GM23248 (cell line): ENCODE measurements around the gene SHMT1. TPM values are rescaled to one million over a fixed set of nuclear protein-coding genes. Genes with fewer than 3 reads are reported as not detected.
"Not testable (repeated sequence)": the region's sequence is repeated elsewhere in the genome, so short reads cannot be mapped to it uniquely, and the experiment has no call there.

Experiments
- DNase-seq: peaks from one replicate; pipeline ENCODE4 v3.0.0-alpha.2; 2015
- H2AFZ ChIP-seq: fragments of 200-600 bp; sonication (generic); 2 replicates; pipeline ENCODE4 v1.6.1; 2016; ENCODE audit warnings: antibody characterized with exemption
- H3F3A ChIP-seq: fragments of 200-600 bp; sonication (generic); 2 replicates; pipeline ENCODE4 v1.6.1; 2016; ENCODE audit warnings: mild to moderate bottlenecking, antibody characterized with exemption, mixed run types; ENCODE audit not compliant: insufficient read depth
- H3K27ac ChIP-seq: fragments of 200-600 bp; sonication (generic); 2 replicates; pipeline ENCODE4 v1.5.1; 2016; ENCODE audit warnings: mild to moderate bottlenecking
- H3K27me3 ChIP-seq: fragments of 200-600 bp; sonication (generic); replicated peaks from 2 replicates; pipeline ENCODE4 v1.6.1; 2016; ENCODE audit warnings: mild to moderate bottlenecking; ENCODE audit not compliant: insufficient read depth
- H3K36me3 ChIP-seq: fragments of 200-600 bp; sonication (generic); 2 replicates; pipeline ENCODE4 v1.6.1; 2016; ENCODE audit warnings: low read depth, mild to moderate bottlenecking
- H3K4me1 ChIP-seq: fragments of 200-600 bp; sonication (generic); 2 replicates; pipeline ENCODE4 v1.6.1; 2016; ENCODE audit warnings: mild to moderate bottlenecking; ENCODE audit not compliant: insufficient read depth
- H3K4me2 ChIP-seq: fragments of 200-600 bp; sonication (generic); one replicate; pipeline ENCODE4 v1.6.1; 2016; ENCODE audit warnings: mild to moderate bottlenecking; ENCODE audit not compliant: unreplicated experiment
- H3K4me3 ChIP-seq: fragments of 200-600 bp; sonication (generic); 2 replicates; pipeline ENCODE4 v1.5.1; 2016; ENCODE audit warnings: mild to moderate bottlenecking
- H3K79me2 ChIP-seq: fragments of 200-600 bp; sonication (generic); 2 replicates; pipeline ENCODE4 v1.6.1; 2016; ENCODE audit warnings: mild to moderate bottlenecking; ENCODE audit not compliant: insufficient read depth
- H3K9ac ChIP-seq: fragments of 200-600 bp; sonication (generic); 2 replicates; pipeline ENCODE4 v1.6.1; 2016; ENCODE audit warnings: mild to moderate bottlenecking
- H3K9me2 ChIP-seq: fragments of 200-600 bp; sonication (generic); 2 replicates; pipeline ENCODE4 v1.6.1; 2016; ENCODE audit warnings: mixed run types, mild to moderate bottlenecking, moderate library complexity; ENCODE audit not compliant: insufficient read depth
- H3K9me3 ChIP-seq: fragments of 200-600 bp; sonication (generic); one replicate; pipeline ENCODE4 v1.6.1; 2017; ENCODE audit warnings: low read depth
- H4K20me1 ChIP-seq: fragments of 200-600 bp; sonication (generic); 2 replicates; pipeline ENCODE4 v1.6.0; 2016; ENCODE audit not compliant: insufficient read depth
- EZH2 ChIP-seq: fragments of 200-600 bp; sonication (generic); IDR thresholded peaks from 2 replicates; pipeline ENCODE4 v1.6.1; 2018; ENCODE audit warnings: antibody characterized with exemption, mild to moderate bottlenecking; ENCODE audit not compliant: insufficient read depth, poor library complexity, severe bottlenecking
- EZH2phosphoT487 ChIP-seq: fragments of 200-600 bp; sonication (generic); IDR thresholded peaks from 2 replicates; pipeline ENCODE4 v1.6.1; 2018; ENCODE audit warnings: antibody characterized with exemption, moderate library complexity, mild to moderate bottlenecking, low read depth; ENCODE audit not compliant: insufficient read depth
- WGBS, 2 experiments: methylation state at CpG; one replicate each; pipeline ENCODE4 v1.1.6; 2015 to 2017; ENCODE audit warnings: low lambda C conversion rate in 2 of 2, low coverage in 1 of 2; ENCODE audit errors: missing lambda C conversion rate in 2 of 2; 5-methylcytosine and 5-hydroxymethylcytosine counted together
- in situ Hi-C: fragments of 300-500 bp; cut with MboI; formaldehyde crosslinking; loops from 2 replicates; pipeline ENCODE4 v1.15.0; 2020
- polyA plus RNA-seq: library from polyadenylated mRNA; unstranded; fragments of >200 nt; fragmentation: Nextera tagmentation; extraction: Ambion mirVana; gene quantifications from 2 replicates; pipeline ENCODE4 v1.2.1, GENCODE V29; 2016
- total RNA-seq: library from RNA; depleted of rRNA; stranded (reverse); fragments of >200 nt; shearing (Covaris generic); gene quantifications from 2 replicates; pipeline ENCODE4 v1.2.3, GENCODE V29; 2014

Gene SHMT1
- total and polyA plus RNA-seq, 2 experiments from 2014 or later: 3.5 to 5.9 TPM

DNA sequence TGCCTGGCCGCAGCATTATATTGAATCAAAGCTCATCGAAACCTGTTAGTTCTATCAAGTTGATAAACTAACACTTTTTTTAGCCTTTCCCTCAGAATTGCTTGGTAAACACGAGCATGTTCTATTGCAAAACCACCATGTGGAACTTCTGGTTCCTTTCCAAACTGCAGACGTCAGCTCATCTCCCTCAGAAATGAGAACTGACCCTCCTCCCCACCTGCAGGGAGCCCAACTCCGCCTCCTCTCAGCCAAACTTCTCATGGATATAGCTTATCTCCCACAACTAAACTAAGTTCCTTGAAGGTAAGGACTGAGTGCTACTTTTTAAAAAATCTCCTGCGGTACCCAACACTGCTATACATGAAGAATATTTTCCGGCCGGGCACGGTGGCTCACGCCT is 6.7 kb downstream of the SHMT1 start:
- 78 to 83% methylated on average over 10 of the region's 10 CpGs for whole genome bisulfite sequencing, 2 experiments
- Histone ChIP-seq H3K27ac (no peak overlapping the region), H3K4me3 (no peak overlapping the region), H3K9ac (no peak overlapping the region), H3K36me3 (no peaks in the 10 kb centered on the region), H3F3A (peaks cover 5% of the 10 kb centered on the region; the same call in 1 of the 2 replicates), H3K4me1 (peaks cover 9% of the 10 kb centered on the region), H3K9me3 (no peaks in the 10 kb centered on the region), H3K79me2 (no peaks in the 10 kb centered on the region), H3K4me2 (no peak overlapping the region), H3K9me2 (no peaks in the 10 kb centered on the region), H4K20me1 (no peaks in the 10 kb centered on the region), H2AFZ (0 out of 2 replicates have a peak overlapping the region, but pooled peaks have one; percentile 41), H3K27me3 (no peaks in the 10 kb centered on the region)
- in situ Hi-C loops: no loop called here
- peak; percentile 22 for DNase-seq
- TF ChIP-seq EZH2phosphoT487 (no peak), EZH2 (no peak)

- WGBS, 2 experiments: 81 to 83% methylated on average over 6 of the region's 6 CpGs
- H4K20me1 ChIP-seq: no peaks in the 10 kb centered on the region
- TF ChIP-seq EZH2 (no peak), EZH2phosphoT487 (no peak)
- H3K9ac ChIP-seq: no peak overlapping the region
- no peaks in the 10 kb centered on the region for H3K36me3 ChIP-seq
- H3K9me2 ChIP-seq: no peaks in the 10 kb centered on the region
- H3K27ac ChIP-seq: no peak overlapping the region
- no peak overlapping the region for H3K4me2 ChIP-seq
- no peak for DNase-seq
- no peaks in the 10 kb centered on the region for H3K9me3 ChIP-seq
- no peaks in the 10 kb centered on the region for H3K79me2 ChIP-seq
- H3K27me3 ChIP-seq: no peaks in the 10 kb centered on the region
- in situ Hi-C loops: no loop called here
- no peak overlapping the region for H2AFZ ChIP-seq
- peaks cover 9% of the 10 kb centered on the region for H3K4me1 ChIP-seq
- H3K4me3 ChIP-seq: no peak overlapping the region
- peaks cover 5% of the 10 kb centered on the region; the same call in 1 of the 2 replicates for H3F3A ChIP-seq
Measured at GRCh38 chr17:18353541-18353940, 9.8 kb downstream of the SHMT1 start.

DNA sequence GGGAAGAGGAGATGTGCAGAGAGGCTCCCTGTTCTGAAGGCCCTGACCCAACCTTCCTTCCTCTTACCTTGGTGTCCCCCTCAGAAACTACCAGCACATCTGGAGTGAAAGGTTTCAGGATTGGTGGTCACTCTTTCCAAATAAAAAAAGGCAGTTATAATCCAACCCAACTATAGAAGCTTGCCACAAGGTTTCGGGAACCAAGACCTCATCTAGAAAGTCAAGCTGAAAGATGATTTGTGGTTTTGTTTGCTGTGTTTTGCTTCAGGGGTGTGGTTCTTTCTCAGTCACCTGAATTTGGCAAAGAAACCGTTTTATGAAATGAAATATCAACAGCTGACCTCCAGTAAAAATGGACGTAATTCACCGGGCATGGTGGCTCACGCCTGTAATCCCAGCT is 19.3 kb downstream of the SHMT1 start:
- H3K9ac ChIP-seq: no peak overlapping the region
- H3K4me3 ChIP-seq: no peak overlapping the region
- no peaks in the 10 kb centered on the region for H3K79me2 ChIP-seq
- H3K9me2 ChIP-seq: no peaks in the 10 kb centered on the region
- H4K20me1 ChIP-seq: no peaks in the 10 kb centered on the region
- no peaks in the 10 kb centered on the region for H3K36me3 ChIP-seq
- 94 to 96% methylated on average over 5 of the region's 5 CpGs for WGBS, 2 experiments
- no peak for TF ChIP-seq EZH2phosphoT487
- no peak for TF ChIP-seq EZH2
- no peak for DNase-seq
- no peak overlapping the region for H3K27ac ChIP-seq
- H3K4me1 ChIP-seq: no peaks in the 10 kb centered on the region
- H2AFZ ChIP-seq: no peak overlapping the region
- no peaks in the 10 kb centered on the region for H3K9me3 ChIP-seq
- no peak overlapping the region for H3K4me2 ChIP-seq
- in situ Hi-C loops: no loop called here
- no peaks in the 10 kb centered on the region for H3K27me3 ChIP-seq
- H3F3A ChIP-seq: no peaks in the 10 kb centered on the region

- no peaks in the 10 kb centered on the region for H3K4me1 ChIP-seq
- TF ChIP-seq EZH2phosphoT487: no peak
- no peak for TF ChIP-seq EZH2
- H3K9me2 ChIP-seq: no peaks in the 10 kb centered on the region
- H2AFZ ChIP-seq: no peak overlapping the region
- H4K20me1 ChIP-seq: no peaks in the 10 kb centered on the region
- in situ Hi-C loops: no loop called here
- no peak overlapping the region for H3K4me2 ChIP-seq
- no peak overlapping the region for H3K4me3 ChIP-seq
- no peak overlapping the region for H3K9ac ChIP-seq
- WGBS, 2 experiments: 95 to 97% methylated on average over 13 of the region's 13 CpGs
- no peaks in the 10 kb centered on the region for H3K79me2 ChIP-seq
- no peaks in the 10 kb centered on the region for H3F3A ChIP-seq
- H3K36me3 ChIP-seq: no peaks in the 10 kb centered on the region
- no peaks in the 10 kb centered on the region for H3K27me3 ChIP-seq
- H3K9me3 ChIP-seq: no peaks in the 10 kb centered on the region
- DNase-seq: no peak
- no peak overlapping the region for H3K27ac ChIP-seq
Measured at GRCh38 chr17:18339933-18340332, 23.4 kb downstream of the SHMT1 start.

- H3K4me3 ChIP-seq, H3K27me3 ChIP-seq, H3K4me2 ChIP-seq, H3K4me1 ChIP-seq, H3K9me2 ChIP-seq, H4K20me1 ChIP-seq, H3K9ac ChIP-seq, in situ Hi-C loops, H3K27ac ChIP-seq, H3K79me2 ChIP-seq, H3K36me3 ChIP-seq, H3F3A ChIP-seq, DNase-seq, H2AFZ ChIP-seq, H3K9me3 ChIP-seq: not testable (repeated sequence)
- WGBS, 2 experiments: 85 to 91% methylated on average over 9 to 25 of the region's 25 CpGs
Measured at GRCh38 chr17:18338158-18338557, 25.2 kb downstream of the SHMT1 start.
